Osteocyte (in vitro differentiated cells): Measurements from ENCODE around the gene CRY1. TPM values are rescaled to one million over a fixed set of nuclear protein-coding genes. Genes with fewer than 3 reads are reported as not detected.
"Not testable (repeated sequence)": the region's sequence is repeated elsewhere in the genome, so short reads cannot be mapped to it uniquely, and the experiment has no call there.

Source experiments
- DNase-seq: peaks from one replicate; pipeline ENCODE4 v3.0.0; 2021; ENCODE audit warnings: mixed read lengths; ENCODE audit not compliant: unreplicated experiment; ENCODE audit errors: extremely low spot score
- H3K27ac Mint-ChIP-seq: one replicate; pipeline ENCODE4 v1.8.0; 2021; ENCODE audit warnings: mild to moderate bottlenecking, mixed read lengths; ENCODE audit not compliant: unreplicated experiment
- H3K27me3 Mint-ChIP-seq: one replicate; pipeline ENCODE4 v1.8.0; 2021; ENCODE audit warnings: mixed read lengths; ENCODE audit not compliant: unreplicated experiment
- H3K36me3 Mint-ChIP-seq: one replicate; pipeline ENCODE4 v1.8.0; 2021; ENCODE audit warnings: mixed read lengths; ENCODE audit not compliant: unreplicated experiment
- H3K4me1 Mint-ChIP-seq: one replicate; pipeline ENCODE4 v1.8.0; 2021; ENCODE audit warnings: mixed read lengths; ENCODE audit not compliant: unreplicated experiment
- H3K4me3 Mint-ChIP-seq: one replicate; pipeline ENCODE4 v1.8.0; 2021; ENCODE audit warnings: mild to moderate bottlenecking, moderate library complexity, mixed read lengths; ENCODE audit not compliant: unreplicated experiment
- H3K9me3 Mint-ChIP-seq: one replicate; pipeline ENCODE4 v1.8.0; 2021; ENCODE audit warnings: mixed read lengths; ENCODE audit not compliant: unreplicated experiment
- CTCF ChIP-seq: fragments of 200-600 bp; sonication (generic); IDR thresholded peaks from 2 replicates; pipeline ENCODE4 v1.5.0; 2021; ENCODE audit warnings: antibody characterized with exemption, mild to moderate bottlenecking, moderate library complexity
- total RNA-seq: library from RNA; stranded (reverse); gene quantifications from 2 replicates; pipeline ENCODE4 v1.2.1, GENCODE V29; 2021

CRY1 gene
- total RNA-seq, 1 donor from 2014 or later: 25.7 TPM

GRCh38 chr12:107026806-107027635 lies 66.3 kb downstream of the CRY1 start:
- TF ChIP-seq CTCF: no peak
- Mint-ChIP-seq H3K27me3 (no peaks in the 10 kb centered on the region), H3K36me3 (no peaks in the 10 kb centered on the region), H3K27ac (peak overlapping the region; percentile 98), H3K9me3 (no peaks in the 10 kb centered on the region), H3K4me3 (peak overlapping the region; percentile 54), H3K4me1 (peaks cover 46% of the 10 kb centered on the region)
- no peak for DNase-seq

GRCh38 chr12:107026356-107026755 lies 67.0 kb downstream of the CRY1 start:
- not testable (repeated sequence) for DNase-seq, H3K9me3 Mint-ChIP-seq, H3K27me3 Mint-ChIP-seq, H3K36me3 Mint-ChIP-seq, H3K4me3 Mint-ChIP-seq
- Mint-ChIP-seq H3K27ac (peak overlapping the region; percentile 98), H3K4me1 (peaks cover 42% of the 10 kb centered on the region)

- no peak for TF ChIP-seq CTCF
- H3K27me3 Mint-ChIP-seq: no peaks in the 10 kb centered on the region
- H3K27ac Mint-ChIP-seq: peak overlapping the region; percentile 69
- H3K9me3 Mint-ChIP-seq: no peaks in the 10 kb centered on the region
- H3K4me1 Mint-ChIP-seq: peaks cover 38% of the 10 kb centered on the region
- H3K36me3 Mint-ChIP-seq: peaks cover 4% of the 10 kb centered on the region
- DNase-seq: no peak
- no peak overlapping the region for H3K4me3 Mint-ChIP-seq
These were observed 67.7 kb downstream of the CRY1 start for GRCh38 chr12:107025671-107026070.

GRCh38 chr12:107019546-107019945 lies 73.8 kb downstream of the CRY1 start:
- no peaks in the 10 kb centered on the region for H3K9me3 Mint-ChIP-seq

GRCh38 chr12:107017042-107017441 lies 76.3 kb downstream of the CRY1 start:
- no peak for DNase-seq
- H3K27ac Mint-ChIP-seq: no peak overlapping the region
- no peaks in the 10 kb centered on the region for H3K27me3 Mint-ChIP-seq
- TF ChIP-seq CTCF: no peak
- H3K4me3 Mint-ChIP-seq: no peak overlapping the region
- no peaks in the 10 kb centered on the region for H3K9me3 Mint-ChIP-seq
- H3K36me3 Mint-ChIP-seq: peaks cover 18% of the 10 kb centered on the region
- no peaks in the 10 kb centered on the region for H3K4me1 Mint-ChIP-seq

More at GRCh38 chr12:107019546-107019945, 73.8 kb downstream of the CRY1 start:
- TF ChIP-seq CTCF: no peak
- DNase-seq: no peak
- no peaks in the 10 kb centered on the region for H3K27me3 Mint-ChIP-seq
- H3K27ac Mint-ChIP-seq: no peak overlapping the region
- peaks cover 11% of the 10 kb centered on the region for H3K36me3 Mint-ChIP-seq
- H3K4me3 Mint-ChIP-seq: no peak overlapping the region
- H3K4me1 Mint-ChIP-seq: no peaks in the 10 kb centered on the region
